ENCODE results near the gene SORCS1.

GRCh38 chr10:106960812-106961211 is 203.7 kb downstream of the SORCS1 start:
- TF ChIP-seq EZH2 (IDR thresholded peaks at IDR 0.05) (no peak), FOXP2 (optimal IDR thresholded peaks at IDR 0.05; ENCODE audit: control extremely low read depth, extremely low read length, insufficient read depth) (no peak), POLR2AphosphoS5 (IDR thresholded peaks at IDR 0.05; ENCODE audit: borderline replicate concordance, low read depth, low read length) (no peak)
